Measurements from ENCODE around the gene ANAPC16.
A peak's percentile ranks its signal among the peaks of the same experiment; 100 is the strongest.
"Not testable (repeated sequence)": the region's sequence is repeated elsewhere in the genome, so short reads cannot be mapped to it uniquely, and the experiment has no call there.

The ANAPC16 gene

GRCh38 chr10:72243822-72244437, 28.1 kb downstream of the ANAPC16 start:
- peak; percentile 92 to 93 for DNase-seq (ENCODE audit: low read depth in 2 of 2)

DNA sequence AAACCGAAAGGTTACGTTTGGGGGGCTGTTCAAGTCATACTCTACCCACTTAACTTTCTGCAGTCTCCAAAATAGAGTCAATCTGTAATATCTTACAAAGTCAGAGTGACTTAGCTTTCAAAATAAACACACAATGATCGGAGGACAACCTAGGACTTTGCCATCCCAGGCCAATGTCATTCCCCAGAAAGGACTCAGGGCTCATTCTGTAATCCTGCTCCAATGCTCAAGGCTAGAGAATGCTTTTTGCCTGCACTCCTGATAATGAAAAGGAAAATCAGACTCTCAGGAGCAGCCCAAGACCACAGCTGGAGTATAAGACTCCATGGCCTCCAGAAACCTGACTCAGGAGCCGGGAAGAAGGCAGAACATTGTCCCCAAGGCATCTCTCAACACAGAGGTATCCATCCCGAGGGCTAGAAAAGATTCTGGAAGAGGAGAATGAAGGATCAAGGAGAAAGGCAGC, 28.8 kb downstream of the ANAPC16 start:
- no peak for DNase-seq (ENCODE audit: low read depth in 2 of 2)

DNA sequence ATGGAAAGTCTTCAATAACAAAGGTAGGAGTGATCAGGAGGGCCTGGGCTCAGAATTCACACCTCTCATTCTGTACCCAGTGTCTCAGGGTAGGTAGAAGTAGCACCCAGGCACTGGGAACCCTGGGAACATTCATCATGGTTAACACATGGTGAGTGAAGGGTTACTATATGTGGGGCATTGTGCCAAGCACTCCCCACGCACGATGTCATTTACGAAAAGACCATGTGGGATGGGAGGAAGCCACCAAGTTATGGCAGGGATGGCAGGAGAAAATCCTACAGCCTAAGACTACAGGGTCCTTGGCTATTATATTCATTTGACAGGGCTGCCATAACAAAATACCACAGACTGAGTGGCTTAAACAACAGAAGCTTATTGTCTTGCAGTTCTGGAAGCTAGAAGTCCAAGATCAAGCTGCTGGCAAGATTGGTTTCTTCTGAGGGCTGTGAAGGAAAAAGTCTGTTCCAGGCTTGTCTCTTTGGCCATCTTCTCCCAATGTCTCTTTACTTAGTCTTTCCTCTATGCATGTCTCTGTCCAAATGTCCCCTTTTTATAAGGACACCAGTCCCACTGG, 30.2 kb downstream of the ANAPC16 start:
- no peak for DNase-seq (ENCODE audit: low read depth in 2 of 2)

GRCh38 chr10:72248468-72249151, 32.8 kb downstream of the ANAPC16 start:
- DNase-seq (ENCODE audit: low read depth in 2 of 2), result no peak

- not testable (repeated sequence) for DNase-seq (ENCODE audit: low read depth in 2 of 2)
Measured at GRCh38 chr10:72249176-72249862, 33.5 kb downstream of the ANAPC16 start.

GRCh38 chr10:72250666-72251065, 34.9 kb downstream of the ANAPC16 start:
- DNase-seq (ENCODE audit: low read depth in 2 of 2), result no peak

GRCh38 chr10:72251635-72252034, 35.8 kb downstream of the ANAPC16 start:
- DNase-seq (ENCODE audit: low read depth in 2 of 2), result no peak

DNA sequence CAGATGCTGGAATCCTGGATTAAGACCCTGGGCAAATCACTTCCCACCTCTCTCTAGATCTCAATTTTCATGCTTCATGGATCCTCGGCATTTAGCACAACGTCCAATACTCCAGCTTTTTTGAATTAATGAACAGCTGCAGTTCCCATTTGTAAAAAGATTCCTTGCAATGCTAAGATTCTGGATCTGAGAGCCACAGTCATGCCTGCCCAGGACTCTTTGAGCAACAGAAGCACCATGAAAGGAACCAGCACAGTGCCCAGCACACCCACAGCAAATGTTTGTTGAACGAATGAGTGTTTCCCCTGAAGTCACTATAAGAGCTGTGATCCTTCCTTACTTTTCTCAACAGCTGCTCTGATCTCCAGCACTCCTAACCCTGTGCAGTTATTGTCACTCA, 37.2 kb downstream of the ANAPC16 start:
- no peak for DNase-seq (ENCODE audit: low read depth in 2 of 2)

DNA sequence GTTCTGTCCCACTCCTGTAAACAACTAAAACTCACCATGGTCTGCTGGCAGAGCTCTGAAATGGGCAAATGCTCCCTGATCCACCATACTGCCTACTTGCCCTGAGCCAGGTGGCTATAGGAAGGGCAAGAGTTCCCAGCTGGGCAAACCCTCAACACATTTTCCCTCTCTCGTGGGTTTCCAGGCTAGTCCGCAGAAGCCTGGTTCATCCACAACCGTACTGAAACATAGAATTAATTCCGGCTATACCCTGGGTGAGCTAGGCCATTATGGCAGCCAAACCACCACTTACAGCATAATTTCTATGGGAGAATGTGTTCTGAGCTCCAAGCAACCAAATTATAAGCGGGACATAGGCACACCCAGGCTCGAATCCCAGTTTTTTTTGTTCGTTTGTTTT, 37.8 kb downstream of the ANAPC16 start:
- no peak for DNase-seq (ENCODE audit: low read depth in 2 of 2)

DNA sequence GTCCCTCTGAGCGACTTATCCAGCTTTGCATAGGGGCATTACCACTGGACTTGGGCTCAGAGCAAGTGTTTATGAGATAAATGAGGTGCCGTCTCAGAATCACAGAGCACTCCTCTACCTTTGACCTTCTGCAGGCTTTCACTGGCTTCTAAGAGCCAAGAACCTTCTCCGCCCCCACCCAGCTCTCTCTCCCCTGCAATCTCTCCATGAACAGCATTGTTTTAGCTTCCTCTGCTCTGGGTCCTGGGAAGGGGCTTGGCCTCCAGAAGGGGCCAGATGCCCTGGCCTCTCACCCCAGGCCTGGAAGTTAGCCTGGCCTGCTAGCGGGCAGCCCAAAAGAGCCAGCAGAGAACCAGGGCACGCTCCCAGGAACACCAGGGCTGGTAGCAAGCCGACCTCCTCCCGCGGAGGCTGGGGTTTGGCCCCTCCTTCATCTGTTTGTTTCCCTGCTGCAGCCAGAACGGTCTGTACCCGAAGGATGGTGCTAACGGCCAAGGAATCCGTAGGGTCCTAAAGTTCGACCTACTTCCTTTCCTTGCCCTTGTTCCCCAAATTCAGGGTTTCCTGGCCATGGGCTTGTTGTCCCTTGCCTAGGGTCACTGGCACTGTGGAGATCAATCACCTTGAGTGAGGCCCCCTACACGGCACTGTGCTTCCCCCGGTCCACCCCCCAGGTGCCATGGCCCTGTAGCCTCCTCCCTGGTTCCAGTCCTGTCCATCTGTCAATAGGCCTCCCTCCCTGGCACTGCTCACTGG, 39.2 kb downstream of the ANAPC16 start:
- DNase-seq (ENCODE audit: low read depth in 2 of 2), result no peak

GRCh38 chr10:72255977-72256729, 40.3 kb downstream of the ANAPC16 start:
- DNase-seq (ENCODE audit: low read depth in 2 of 2), result no peak

DNA sequence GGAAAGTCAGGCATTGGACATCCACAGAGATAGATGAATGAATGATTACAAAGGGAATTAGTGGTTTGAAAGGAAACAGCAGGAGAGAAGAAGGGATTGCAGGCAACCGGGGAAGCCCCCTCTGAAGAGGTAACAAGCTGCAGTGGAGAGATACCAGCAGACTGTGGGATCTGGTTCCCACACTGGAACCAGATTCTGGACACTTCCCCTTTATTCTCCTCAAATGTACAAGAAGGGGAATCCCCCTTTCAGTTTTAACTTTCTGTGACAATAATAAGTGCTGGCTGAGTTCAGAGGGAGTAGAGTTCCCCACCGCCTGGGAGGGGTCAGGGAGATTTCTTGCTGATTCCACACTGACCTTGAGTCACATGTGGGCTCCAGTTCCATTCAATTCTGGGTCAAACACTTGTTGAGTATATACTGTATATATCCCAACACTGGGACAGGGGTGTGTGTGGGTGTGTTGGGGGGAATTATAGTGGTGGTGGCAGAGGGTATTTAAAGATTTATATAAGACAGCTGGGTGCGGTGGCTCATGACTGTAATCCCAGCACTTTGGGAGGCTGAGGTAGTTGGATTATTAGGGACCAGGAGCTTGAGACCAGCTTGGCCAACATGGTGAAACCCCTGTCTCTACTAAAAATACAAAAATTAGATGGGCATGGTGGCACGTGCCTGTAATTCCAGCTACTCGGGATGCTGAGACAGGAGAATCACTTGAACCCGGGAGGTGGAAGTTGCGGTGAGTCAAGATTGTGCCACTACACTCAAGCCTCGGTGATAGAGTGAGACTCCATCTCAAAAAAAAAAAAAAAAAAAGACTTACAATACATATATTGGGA, 41.5 kb downstream of the ANAPC16 start:
- DNase-seq (ENCODE audit: low read depth in 2 of 2), result no peak

DNA sequence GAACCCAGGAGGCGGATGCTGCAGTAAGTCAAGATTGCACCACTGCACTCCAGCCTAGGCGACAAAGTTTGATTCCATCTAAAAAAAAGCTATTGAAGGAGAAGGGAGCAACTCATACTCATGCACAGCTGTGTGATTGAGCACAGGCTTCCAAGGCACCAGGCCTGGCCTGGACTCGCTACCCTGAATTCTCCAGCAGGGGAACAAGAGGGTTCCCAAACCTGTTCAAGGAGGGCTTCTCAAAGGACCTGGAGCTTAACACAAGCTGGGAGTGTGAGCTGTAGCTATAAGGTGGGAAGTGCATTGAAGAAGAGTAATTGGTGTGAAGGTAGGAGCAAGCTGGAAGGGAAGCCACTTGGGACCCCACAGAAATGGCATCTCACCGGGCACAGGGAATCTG, 42.8 kb downstream of the ANAPC16 start:
- no peak for DNase-seq (ENCODE audit: low read depth in 2 of 2)

DNA sequence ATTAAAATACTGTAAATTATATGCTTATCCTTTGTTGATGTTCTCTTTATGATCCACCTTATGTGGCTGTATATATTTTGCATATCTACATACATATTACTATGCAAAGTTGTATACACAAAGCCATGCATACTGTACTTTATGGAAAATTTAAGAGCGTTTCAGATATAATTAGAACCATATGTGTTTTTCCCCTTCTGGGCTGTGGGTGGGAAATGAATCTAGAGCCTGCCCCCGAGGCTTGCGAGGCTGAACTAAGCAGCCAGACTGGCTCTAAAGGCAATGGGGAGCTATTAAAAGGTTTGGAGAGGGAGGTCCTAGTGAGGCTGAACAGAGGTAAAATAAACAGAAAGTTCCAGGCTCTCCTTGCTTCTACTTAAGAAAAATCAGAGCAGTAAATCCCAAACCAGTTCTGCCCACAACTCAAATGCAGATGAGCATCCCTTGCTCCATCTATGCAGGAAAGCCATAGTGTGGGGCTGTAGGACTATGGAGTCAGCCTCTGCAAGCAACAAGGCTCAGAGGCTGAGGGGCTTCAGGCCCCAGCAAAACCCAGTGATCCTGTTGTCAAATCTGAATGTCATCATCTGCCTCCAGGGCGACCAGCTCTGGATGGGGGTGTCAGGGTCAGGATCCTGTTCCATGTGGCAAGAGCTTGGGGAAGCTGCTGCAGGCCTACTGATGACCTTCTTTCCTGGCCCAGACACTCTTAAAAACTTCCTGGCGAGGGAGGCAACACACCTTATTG, 43.9 kb downstream of the ANAPC16 start:
- DNase-seq (ENCODE audit: low read depth in 2 of 2), result peak; percentile 84 to 86

- DNase-seq (ENCODE audit: low read depth in 2 of 2), result peak; percentile 88 to 89
Measured at GRCh38 chr10:72260239-72260975, 44.6 kb downstream of the ANAPC16 start.

DNA sequence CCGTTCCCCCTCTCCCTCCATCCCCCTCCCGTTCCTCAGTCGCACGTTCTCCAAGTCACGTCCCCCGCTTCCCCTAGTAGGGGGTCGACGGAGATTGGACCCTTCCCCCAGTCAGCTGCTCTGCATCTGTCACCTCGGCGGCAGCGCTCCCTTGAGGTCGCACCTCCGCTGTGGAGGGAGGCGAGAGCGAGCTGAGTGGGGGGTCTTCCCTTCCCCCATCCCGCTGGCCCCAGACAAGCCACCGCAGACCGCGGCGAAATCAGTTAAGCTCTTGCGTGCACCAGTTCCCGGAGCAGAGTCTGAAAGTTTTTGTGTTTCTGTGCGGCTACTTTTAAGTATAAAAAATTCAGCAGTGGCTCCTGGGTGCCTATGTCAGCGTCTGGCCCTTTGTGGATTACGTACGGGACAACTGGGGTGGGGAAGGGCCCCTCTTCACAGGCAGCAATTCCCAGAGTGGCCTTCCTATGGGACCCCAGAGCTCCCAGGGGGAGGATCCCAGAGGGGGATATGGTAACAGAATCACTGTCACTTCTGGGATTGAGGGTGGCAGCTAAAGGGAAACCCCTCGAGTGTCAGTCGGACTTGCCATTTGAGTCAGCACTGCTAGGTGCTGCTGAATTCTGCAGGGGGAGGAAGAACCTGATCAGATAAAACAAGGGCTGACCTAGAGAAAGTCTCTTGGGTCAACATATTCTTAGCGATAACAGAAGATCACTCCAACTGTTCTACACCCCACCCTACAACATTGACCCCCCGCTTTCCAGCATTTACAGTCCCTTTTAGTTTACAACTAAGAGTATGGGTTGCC, 45.4 kb downstream of the ANAPC16 start:
- DNase-seq (ENCODE audit: low read depth in 2 of 2), result no peak

- DNase-seq (ENCODE audit: low read depth in 2 of 2), result no peak
Measured at GRCh38 chr10:72261784-72262404, 46.1 kb downstream of the ANAPC16 start.

All from fibroblast of skin of left biceps (primary cell).